Neuronal stem cell (in vitro differentiated cells): ENCODE measurements around the gene HERC2. TPM values are rescaled to one million over a fixed set of nuclear protein-coding genes. Genes with fewer than 3 reads are reported as not detected.
"Not testable (repeated sequence)": the region's sequence is repeated elsewhere in the genome, so short reads cannot be mapped to it uniquely, and the experiment has no call there.

ENCODE experiments used
- DNase-seq: peaks from one replicate; pipeline ENCODE4 v3.0.0-alpha.2; 2013; ENCODE audit warnings: low spot score
- H2AFZ ChIP-seq: one replicate; pipeline ENCODE4 v1.6.1; 2013; ENCODE audit warnings: mild to moderate bottlenecking, low read length, inconsistent platforms
- H2AK5ac ChIP-seq: 2 replicates; pipeline ENCODE4 v1.6.1; 2013; ENCODE audit warnings: low read depth, mild to moderate bottlenecking, inconsistent platforms, low read length, moderate library complexity, mixed read lengths
- H2BK120ac ChIP-seq: 2 replicates; pipeline ENCODE4 v1.6.1; 2013; ENCODE audit warnings: low read depth, mild to moderate bottlenecking, inconsistent platforms, low read length, moderate library complexity, mixed read lengths
- H2BK12ac ChIP-seq: one replicate; pipeline ENCODE4 v1.6.1; 2013; ENCODE audit warnings: low read length, inconsistent platforms
- H2BK15ac ChIP-seq: 2 replicates; pipeline ENCODE4 v1.6.1; 2013; ENCODE audit warnings: mild to moderate bottlenecking, low read length, inconsistent platforms, mixed read lengths
- H2BK5ac ChIP-seq: one replicate; pipeline ENCODE4 v1.6.1; 2013; ENCODE audit warnings: inconsistent platforms, mild to moderate bottlenecking, low read length, moderate library complexity
- H3K14ac ChIP-seq: one replicate; pipeline ENCODE4 v1.6.1; 2013; ENCODE audit warnings: low read length, inconsistent platforms
- H3K18ac ChIP-seq: 2 replicates; pipeline ENCODE4 v1.6.1; 2013; ENCODE audit warnings: low read length, inconsistent platforms
- H3K23ac ChIP-seq: 2 replicates; pipeline ENCODE4 v1.6.1; 2013; ENCODE audit warnings: low read depth, mild to moderate bottlenecking, mixed read lengths, low read length, inconsistent platforms; ENCODE audit not compliant: poor library complexity
- H3K27ac ChIP-seq: replicated peaks from 3 replicates; pipeline ENCODE4 v1.5.1; 2013; ENCODE audit warnings: low read length, inconsistent platforms
- H3K27me3 ChIP-seq, 3 experiments: 2 replicates each; pipeline ENCODE4 v1.6.1; 2013; ENCODE audit warnings: low read length in 3 of 3, mild to moderate bottlenecking in 2 of 3, inconsistent platforms in 1 of 3, low read depth in 1 of 3, mixed read lengths in 1 of 3, moderate library complexity in 1 of 3; ENCODE audit not compliant: control insufficient read depth in 3 of 3, insufficient read depth in 3 of 3
- H3K36me3 ChIP-seq, 2 donors: replicated peaks in 1 of 2; 2 replicates each; pipeline ENCODE4 v1.6.1; 2013; ENCODE audit warnings: low read length in 2 of 2; ENCODE audit not compliant: control insufficient read depth in 2 of 2, insufficient read depth in 2 of 2
- H3K4ac ChIP-seq: 2 replicates; pipeline ENCODE4 v1.6.1; 2013; ENCODE audit warnings: inconsistent platforms, mild to moderate bottlenecking, low read length, moderate library complexity
- H3K4me1 ChIP-seq, 2 donors: 1 replicate in 1 of 2; 2 replicates in 1 of 2; pipeline ENCODE4 v1.6.1; 2013; ENCODE audit warnings: low read length in 2 of 2, low read depth in 1 of 2; ENCODE audit not compliant: control insufficient read depth in 2 of 2, insufficient read depth in 1 of 2
- H3K4me2 ChIP-seq: one replicate; pipeline ENCODE4 v1.6.1; 2013; ENCODE audit warnings: mild to moderate bottlenecking, low read length, inconsistent platforms; ENCODE audit not compliant: insufficient read depth, poor library complexity, severe bottlenecking
- H3K4me3 ChIP-seq, 2 donors: 2 replicates each; pipeline ENCODE4 v1.5.1; 2013; ENCODE audit warnings: low read length in 2 of 2, mild to moderate bottlenecking in 2 of 2, inconsistent platforms in 1 of 2, moderate library complexity in 1 of 2
- H3K79me1 ChIP-seq: one replicate; pipeline ENCODE4 v1.6.1; 2013; ENCODE audit warnings: low read depth, mild to moderate bottlenecking, inconsistent platforms, low read length, moderate library complexity
- H3K9ac ChIP-seq: one replicate; pipeline ENCODE4 v1.6.1; 2013; ENCODE audit warnings: mild to moderate bottlenecking, low read depth, low read length, inconsistent platforms; ENCODE audit not compliant: poor library complexity
- H3K9me3 ChIP-seq, 2 donors: replicated peaks in 1 of 2; 2 replicates each; pipeline versions ENCODE3 to v1.6.1; 2013; ENCODE audit warnings: low read length in 2 of 2, mild to moderate bottlenecking in 2 of 2, inconsistent platforms in 1 of 2, low read depth in 1 of 2, mixed read lengths in 1 of 2, moderate library complexity in 1 of 2; ENCODE audit not compliant: control insufficient read depth in 2 of 2, insufficient read depth in 1 of 2
- H4K8ac ChIP-seq: one replicate; pipeline ENCODE4 v1.6.1; 2013; ENCODE audit warnings: low read depth, mild to moderate bottlenecking, inconsistent platforms, low read length, moderate library complexity
- H4K91ac ChIP-seq: one replicate; pipeline ENCODE4 v1.6.1; 2013; ENCODE audit warnings: low read length, low read depth, mild to moderate bottlenecking, inconsistent platforms; ENCODE audit not compliant: poor library complexity
- WGBS, 2 donors: extraction: QIAGEN DNeasy Blood & Tissue Kit; methylation state at CpG; one replicate each; pipeline ENCODE4 v1.1.7; 2013; ENCODE audit warnings: missing lambda C conversion rate in 2 of 2, mixed read lengths in 1 of 2; ENCODE audit not compliant: insufficient read length in 2 of 2, insufficient replicate concordance in 1 of 2; ENCODE audit errors: extremely low coverage in 2 of 2; 5-methylcytosine and 5-hydroxymethylcytosine counted together
- polyA plus RNA-seq, 2 experiments: library from polyadenylated mRNA; stranded (reverse); fragments of 200-250 nt; gene quantifications; one replicate each; pipeline ENCODE4 v1.2.3, GENCODE V29; 2013

Gene HERC2
- polyA plus RNA-seq (2013, experiment 1 of 2), result 22.1 TPM
- 23.6 TPM for polyA plus RNA-seq (2013, experiment 2 of 2)

- peak within 1 kb of the TSS; percentile 47 to 68 for H3K4me3 ChIP-seq
Measured at GRCh38 chr15:28322129-28322588, at the start of gene HERC2. Gene HERC2, minus strand, starts transcription at chr15:28322179. Its CDS starts 746 bp downstream, at chr15:28321433.

GRCh38 chr15:28365502-28365901 is 43.5 kb upstream of the HERC2 start:
- not testable (repeated sequence) for H3K14ac ChIP-seq, H3K27ac ChIP-seq, H4K91ac ChIP-seq, H2BK5ac ChIP-seq, H3K4me2 ChIP-seq, H3K4ac ChIP-seq, H3K9me3 ChIP-seq, H2BK120ac ChIP-seq, H3K4me3 ChIP-seq, H2BK15ac ChIP-seq, H2BK12ac ChIP-seq, H3K79me1 ChIP-seq, DNase-seq, H3K23ac ChIP-seq, H3K18ac ChIP-seq, H2AK5ac ChIP-seq, H3K36me3 ChIP-seq, H2AFZ ChIP-seq, H3K9ac ChIP-seq, H3K27me3 ChIP-seq, H3K4me1 ChIP-seq, H4K8ac ChIP-seq
- no CpG with 5 or more reads among the region's 17 CpGs for WGBS, 2 donors

More at GRCh38 chr15:28322129-28322588, at the start of gene HERC2:
- H2BK15ac ChIP-seq, H4K91ac ChIP-seq, H2BK120ac ChIP-seq, H4K8ac ChIP-seq, H3K9ac ChIP-seq, H2AK5ac ChIP-seq, H3K4me1 ChIP-seq, H2BK12ac ChIP-seq, H2BK5ac ChIP-seq, H3K18ac ChIP-seq, H3K27me3 ChIP-seq, H3K27ac ChIP-seq, DNase-seq, H3K79me1 ChIP-seq, H3K9me3 ChIP-seq, H3K14ac ChIP-seq, H3K23ac ChIP-seq, H3K4ac ChIP-seq, H2AFZ ChIP-seq: not testable (repeated sequence)
- WGBS, 2 donors, result no CpG with 5 or more reads among the region's 52 CpGs
- H3K36me3 ChIP-seq, result peaks cover 0 to 14% of the 10 kb centered on the region in 2 donors
- peak within 1 kb of the TSS; percentile 18 for H3K4me2 ChIP-seq

GRCh38 chr15:28357984-28358383 is 36.0 kb upstream of the HERC2 start, which contains the start of gene GOLGA6L24:
Gene GOLGA6L24, minus strand, starts transcription at chr15:28358084. Its CDS starts 61 bp downstream, at chr15:28358023.
- not testable (repeated sequence) for H3K4ac ChIP-seq, H2BK5ac ChIP-seq, H2BK12ac ChIP-seq, H2BK15ac ChIP-seq, H3K79me1 ChIP-seq, H3K9ac ChIP-seq, H4K91ac ChIP-seq, H3K23ac ChIP-seq, H3K27me3 ChIP-seq, H3K18ac ChIP-seq, H2BK120ac ChIP-seq, H2AFZ ChIP-seq, H3K9me3 ChIP-seq, DNase-seq, H3K4me2 ChIP-seq, H3K36me3 ChIP-seq, H3K27ac ChIP-seq, H4K8ac ChIP-seq, H3K4me3 ChIP-seq, H3K4me1 ChIP-seq, H2AK5ac ChIP-seq, H3K14ac ChIP-seq
- WGBS, 2 donors, result no CpG with 5 or more reads among the region's 7 CpGs

- H3K23ac ChIP-seq, H3K79me1 ChIP-seq, H2BK12ac ChIP-seq, H2BK15ac ChIP-seq, H2BK120ac ChIP-seq, H2AFZ ChIP-seq, H2AK5ac ChIP-seq, H3K27ac ChIP-seq, H3K14ac ChIP-seq, H4K91ac ChIP-seq, DNase-seq, H3K18ac ChIP-seq, H3K27me3 ChIP-seq, H3K9ac ChIP-seq, H3K4ac ChIP-seq, H2BK5ac ChIP-seq, H3K9me3 ChIP-seq, H3K4me1 ChIP-seq, H4K8ac ChIP-seq: not testable (repeated sequence)
- Histone ChIP-seq H3K36me3 (peaks cover 0 to 19% of the 10 kb centered on the region in 2 donors), H3K4me3 (peak overlapping the region; percentile 47 to 68), H3K4me2 (peak overlapping the region; percentile 18)
- no CpG with 5 or more reads among the region's 39 CpGs for WGBS, 2 donors
Measured at GRCh38 chr15:28321358-28322078, 461 bp downstream of the HERC2 start.
